H9 (cell line): ENCODE results near the gene GSX1. TPM values are rescaled to one million over a fixed set of nuclear protein-coding genes. Genes with fewer than 3 reads are reported as not detected.

ENCODE experiments used
- DNase-seq: peaks from one replicate; pipeline ENCODE4 v3.0.0-alpha.2; 2017
- H2AFZ ChIP-seq: one replicate; pipeline ENCODE4 v1.6.1; 2013; ENCODE audit warnings: mild to moderate bottlenecking, low read length, control low read depth, moderate library complexity
- H2AK5ac ChIP-seq: 2 replicates; pipeline ENCODE4 v1.6.1; 2013; ENCODE audit warnings: low read length, control low read depth, mixed read lengths; ENCODE audit not compliant: insufficient read length
- H2BK120ac ChIP-seq: one replicate; pipeline ENCODE4 v1.6.1; 2013; ENCODE audit warnings: low read depth, mild to moderate bottlenecking, low read length, control low read depth, inconsistent platforms; ENCODE audit not compliant: poor library complexity, severe bottlenecking
- H2BK12ac ChIP-seq: 2 replicates; pipeline ENCODE4 v1.6.1; 2013; ENCODE audit warnings: low read length, control low read depth, mixed read lengths, low read depth; ENCODE audit not compliant: insufficient read length
- H2BK15ac ChIP-seq: 2 replicates; pipeline ENCODE4 v1.6.1; 2013; ENCODE audit warnings: low read depth, low read length, control low read depth
- H2BK20ac ChIP-seq: one replicate; pipeline ENCODE4 v1.6.1; 2013; ENCODE audit warnings: low read depth, mild to moderate bottlenecking, low read length, control low read depth, inconsistent platforms; ENCODE audit not compliant: poor library complexity, severe bottlenecking
- H2BK5ac ChIP-seq: 2 replicates; pipeline ENCODE4 v1.6.1; 2013; ENCODE audit warnings: low read length, control low read depth, mixed read lengths; ENCODE audit not compliant: insufficient read length
- H3K14ac ChIP-seq: 2 replicates; pipeline ENCODE4 v1.6.1; 2013; ENCODE audit warnings: low read length, control low read depth; ENCODE audit not compliant: insufficient read depth
- H3K18ac ChIP-seq: 2 replicates; pipeline ENCODE4 v1.6.1; 2013; ENCODE audit warnings: low read depth, mild to moderate bottlenecking, mixed read lengths, low read length, control low read depth; ENCODE audit not compliant: insufficient read length
- H3K23ac ChIP-seq: 2 replicates; pipeline ENCODE4 v1.6.1; 2013; ENCODE audit warnings: low read length, control low read depth, mixed read lengths, low read depth; ENCODE audit not compliant: insufficient read length
- H3K23me2 ChIP-seq: 2 replicates; pipeline ENCODE4 v1.6.1; 2013; ENCODE audit warnings: low read depth, mild to moderate bottlenecking, mixed read lengths, low read length, control low read depth; ENCODE audit not compliant: insufficient read length, poor library complexity, severe bottlenecking
- H3K27ac ChIP-seq: 2 replicates; pipeline ENCODE4 v1.5.1; 2013; ENCODE audit warnings: low read length, control low read depth, mixed read lengths, low read depth; ENCODE audit not compliant: insufficient read length
- H3K27me3 ChIP-seq: 2 replicates; pipeline ENCODE4 v1.6.1; 2013; ENCODE audit warnings: low read length, control low read depth, inconsistent platforms; ENCODE audit not compliant: insufficient read depth
- H3K4ac ChIP-seq: 2 replicates; pipeline ENCODE4 v1.6.1; 2013; ENCODE audit warnings: low read depth, mild to moderate bottlenecking, control low read depth, inconsistent platforms, low read length, moderate library complexity
- H3K4me1 ChIP-seq: 2 replicates; pipeline ENCODE4 v1.6.1; 2013; ENCODE audit warnings: low read length, control low read depth, inconsistent platforms; ENCODE audit not compliant: insufficient read depth
- H3K4me2 ChIP-seq: 2 replicates; pipeline ENCODE4 v1.6.1; 2013; ENCODE audit warnings: low read length, control low read depth, mixed read lengths; ENCODE audit not compliant: insufficient read length, insufficient read depth
- H3K56ac ChIP-seq: 2 replicates; pipeline ENCODE4 v1.6.1; 2013; ENCODE audit warnings: low read depth, mild to moderate bottlenecking, mixed read lengths, low read length, control low read depth; ENCODE audit not compliant: insufficient read length
- H3K79me1 ChIP-seq: 2 replicates; pipeline ENCODE4 v1.6.1; 2013; ENCODE audit warnings: low read depth, mild to moderate bottlenecking, moderate library complexity, low read length, control low read depth, inconsistent platforms; ENCODE audit not compliant: insufficient read depth, poor library complexity, severe bottlenecking
- H3K79me2 ChIP-seq: 2 replicates; pipeline ENCODE4 v1.6.1; 2013; ENCODE audit warnings: low read length, control low read depth, inconsistent platforms; ENCODE audit not compliant: insufficient read depth
- H3K9ac ChIP-seq: 2 replicates; pipeline ENCODE4 v1.6.1; 2013; ENCODE audit warnings: low read length, control low read depth, mixed read lengths; ENCODE audit not compliant: insufficient read length; ENCODE audit errors: extremely low read depth
- H3K9me3 ChIP-seq: one replicate; pipeline ENCODE4 v1.6.1; 2013; ENCODE audit warnings: low read depth, low read length, inconsistent platforms; ENCODE audit not compliant: control insufficient read depth
- H3T11ph ChIP-seq: one replicate; pipeline ENCODE4 v1.6.1; 2013; ENCODE audit warnings: mild to moderate bottlenecking, low read length, control low read depth, inconsistent platforms
- H4K20me1 ChIP-seq: one replicate; pipeline ENCODE4 v1.6.1; 2013; ENCODE audit not compliant: control insufficient read depth, insufficient read length, insufficient read depth
- H4K5ac ChIP-seq: 2 replicates; pipeline ENCODE4 v1.6.1; 2013; ENCODE audit warnings: low read depth, mild to moderate bottlenecking, mixed read lengths, low read length, control low read depth; ENCODE audit not compliant: insufficient read length
- H4K8ac ChIP-seq: replicated peaks from 2 replicates; pipeline ENCODE4 v1.6.1; 2013; ENCODE audit warnings: low read length, control low read depth, mixed read lengths, low read depth; ENCODE audit not compliant: insufficient read length
- H4K91ac ChIP-seq: 2 replicates; pipeline ENCODE4 v1.6.1; 2013; ENCODE audit warnings: low read depth, mild to moderate bottlenecking, moderate library complexity, mixed read lengths, low read length, control low read depth; ENCODE audit not compliant: insufficient read length
- H3K27ac Mint-ChIP-seq, 3 experiments: 2 replicates in 2 of 3; 3 replicates in 1 of 3; pipeline ENCODE4 v1.8.0; 2020 to 2021; ENCODE audit warnings: mixed read lengths in 3 of 3, mild to moderate bottlenecking in 1 of 3, moderate library complexity in 1 of 3
- H3K27me3 Mint-ChIP-seq: 2 replicates; pipeline ENCODE4 v1.8.0; 2021; ENCODE audit warnings: low read depth, mild to moderate bottlenecking, moderate library complexity, mixed read lengths
- H3K36me3 Mint-ChIP-seq, 3 experiments: 2 replicates in 2 of 3; 3 replicates in 1 of 3; pipeline ENCODE4 v1.8.0; 2020 to 2021; ENCODE audit warnings: low read depth in 3 of 3, mixed read lengths in 3 of 3; ENCODE audit not compliant: insufficient read depth in 1 of 3
- H3K4me1 Mint-ChIP-seq, 2 experiments: 2 replicates each; pipeline ENCODE4 v1.8.0; 2020; ENCODE audit warnings: mixed read lengths in 2 of 2
- H3K4me3 Mint-ChIP-seq, 2 experiments: 2 replicates in 1 of 2; 3 replicates in 1 of 2; pipeline ENCODE4 v1.8.0; 2020 to 2021; ENCODE audit warnings: mild to moderate bottlenecking in 2 of 2, mixed read lengths in 2 of 2, moderate library complexity in 1 of 2
- H3K9me3 Mint-ChIP-seq, 2 experiments: 2 replicates in 1 of 2; 3 replicates in 1 of 2; pipeline ENCODE4 v1.8.0; 2020; ENCODE audit warnings: mild to moderate bottlenecking in 2 of 2, mixed read lengths in 2 of 2, moderate library complexity in 1 of 2
- CTCF ChIP-seq: fragments of 200-600 bp; sonication (generic); conservative IDR thresholded peaks from 3 replicates; pipeline ENCODE4 v1.8.0; 2021; ENCODE audit warnings: antibody characterized with exemption, mild to moderate bottlenecking
- WGBS: extraction: QIAGEN DNeasy Blood & Tissue Kit; methylation state at CpG from one replicate; pipeline ENCODE4 v1.1.7; 2013; ENCODE audit warnings: missing lambda C conversion rate, low lambda C conversion rate, mixed read lengths; ENCODE audit not compliant: insufficient read length; ENCODE audit errors: extremely low coverage; 5-methylcytosine and 5-hydroxymethylcytosine counted together
- total RNA-seq: library from RNA; stranded (reverse); gene quantifications from 2 replicates; pipeline ENCODE4 v1.2.1, GENCODE V29; 2021

The GSX1 gene
- total RNA-seq, 1 experiment from 2014 or later: not detected

- peaks cover 86% of the 10 kb centered on the region for H3K27me3 ChIP-seq
- no peak overlapping the region for H2AK5ac ChIP-seq
- H3K14ac ChIP-seq: no peak overlapping the region
- no peak overlapping the region for H2BK5ac ChIP-seq
- H2BK120ac ChIP-seq: no peak overlapping the region
- H3K4me1 ChIP-seq: peaks cover 8% of the 10 kb centered on the region
- H3K36me3 Mint-ChIP-seq: no peaks in the 10 kb centered on the region; a peak in 1 of 7 replicates
- DNase-seq: no peak
- no peak overlapping the region for H4K5ac ChIP-seq
- no peak overlapping the region for H3K4ac ChIP-seq
- H3K9me3 Mint-ChIP-seq: no peaks in the 10 kb centered on the region; a peak in 2 of 5 replicates
- TF ChIP-seq CTCF: no peak
- no peaks in the 10 kb centered on the region for H3K79me2 ChIP-seq
- no peak overlapping the region for H3K9ac ChIP-seq
- H3K23ac ChIP-seq: no peak overlapping the region
- no peak overlapping the region for H3K27ac ChIP-seq
- H3K27me3 Mint-ChIP-seq: peaks cover 100% of the 10 kb centered on the region
- H3T11ph ChIP-seq: no peak overlapping the region
- H3K9me3 ChIP-seq: no peaks in the 10 kb centered on the region
- H4K91ac ChIP-seq: no peak overlapping the region
- H3K27ac Mint-ChIP-seq: no peak overlapping the region
- H3K4me2 ChIP-seq: no peak overlapping the region
- H3K4me3 Mint-ChIP-seq: peak overlapping the region in 1 of 2 experiments; percentile 48; a peak in 1 of 5 replicates
- no CpG with 5 or more reads among the region's 3 CpGs for WGBS
- no peak overlapping the region for H3K18ac ChIP-seq
- peaks cover 50 to 68% of the 10 kb centered on the region in 2 experiments for H3K4me1 Mint-ChIP-seq
- no peak overlapping the region for H2BK20ac ChIP-seq
- no peak overlapping the region for H3K56ac ChIP-seq
- no peak overlapping the region for H4K8ac ChIP-seq
- H3K23me2 ChIP-seq: no peaks in the 10 kb centered on the region
- no peak overlapping the region for H2BK12ac ChIP-seq
- H2BK15ac ChIP-seq: no peak overlapping the region
- H4K20me1 ChIP-seq: no peaks in the 10 kb centered on the region
- no peak overlapping the region for H2AFZ ChIP-seq
- no peaks in the 10 kb centered on the region for H3K79me1 ChIP-seq
These were observed 31.8 kb downstream of the GSX1 start for GRCh38 chr13:27824121-27824520.
